B cell (primary cell): ENCODE measurements around the gene PLCB3. TPM values are rescaled to one million over a fixed set of nuclear protein-coding genes. Genes with fewer than 3 reads are reported as not detected.

Experiments used
- ATAC-seq: fragments of 200-7000 bp; cut with Tn5 transposase; one replicate; pipeline ENCODE4 v1.10.0; 2021; ENCODE audit warnings: low read depth, mild to moderate bottlenecking, moderate number of reproducible peaks, moderate library complexity
- CTCF ChIA-PET: fragments of 350-600 bp; sonication (Branson Sonifier 250); formaldehyde crosslinking; loops from one replicate; lab custom pipeline; 2021; ENCODE audit warnings: antibody characterized with exemption, inconsistent platforms; lab: Charles Lee
- POLR2A ChIA-PET: fragments of 350-600 bp; sonication (Branson Sonifier 250); formaldehyde crosslinking; loops from one replicate; lab custom pipeline; 2021; ENCODE audit warnings: antibody characterized with exemption; lab: Charles Lee
- DNase-seq: peaks from one replicate; pipeline ENCODE4 v3.0.0; 2013
- H2AFZ ChIP-seq: 2 replicates; pipeline ENCODE4 v1.6.1; 2012; ENCODE audit warnings: mild to moderate bottlenecking, low read depth, low read length; ENCODE audit not compliant: insufficient read depth, poor library complexity, severe bottlenecking
- H3K27ac ChIP-seq, 2 donors: 1 replicate in 1 of 2; 2 replicates in 1 of 2; pipeline ENCODE4 v1.5.1; 2012 to 2013; ENCODE audit warnings: low read length in 2 of 2, mild to moderate bottlenecking in 2 of 2, moderate library complexity in 1 of 2
- H3K27me3 ChIP-seq, 4 experiments: fragments of 200-600 bp in 1 of 4; sonication (generic) in 1 of 4; replicated peaks in 1 of 4; 1 replicate in 2 of 4; 2 replicates in 2 of 4; pipeline versions ENCODE4 v1.6.1 to v1.7.0; 2013 to 2016; ENCODE audit warnings: low read length in 3 of 4, mild to moderate bottlenecking in 2 of 4, mixed read lengths in 1 of 4, moderate library complexity in 1 of 4; ENCODE audit not compliant: insufficient read depth in 4 of 4, control insufficient read depth in 3 of 4; ENCODE audit errors: control extremely low read depth in 1 of 4
- H3K36me3 ChIP-seq, 2 experiments: replicated peaks in 1 of 2; 1 replicate in 1 of 2; 2 replicates in 1 of 2; pipeline versions ENCODE4 v1.6.1 to v1.7.1; 2013; ENCODE audit warnings: low read length in 1 of 2; ENCODE audit not compliant: insufficient read depth in 2 of 2, control insufficient read depth in 1 of 2; ENCODE audit errors: control extremely low read depth in 1 of 2, extremely low read depth in 1 of 2
- H3K4me1 ChIP-seq, 2 donors: fragments of 200-600 bp in 1 of 2; sonication (generic) in 1 of 2; 1 replicate in 1 of 2; 2 replicates in 1 of 2; pipeline versions ENCODE4 v1.5.1 to v1.6.1; 2013 to 2017; ENCODE audit warnings: low read length in 2 of 2; ENCODE audit not compliant: control insufficient read depth in 2 of 2, insufficient read depth in 2 of 2
- H3K4me2 ChIP-seq: replicated peaks from 2 replicates; pipeline ENCODE3; 2012; ENCODE audit warnings: mild to moderate bottlenecking, low read depth, low read length; ENCODE audit not compliant: poor library complexity, severe bottlenecking
- H3K4me3 ChIP-seq, 5 experiments: fragments of 200-600 bp in 1 of 5; sonication (generic) in 1 of 5; 1 replicate in 3 of 5; 2 replicates in 2 of 5; pipeline versions ENCODE4 v1.5.1 to v1.7.0; 2011 to 2016; ENCODE audit warnings: low read length in 4 of 5, mild to moderate bottlenecking in 4 of 5, low read depth in 2 of 5, control low read depth in 1 of 5, moderate library complexity in 1 of 5; ENCODE audit not compliant: insufficient read depth in 1 of 5; ENCODE audit errors: control extremely low read depth in 1 of 5, extremely low read depth in 1 of 5
- H3K79me2 ChIP-seq: fragments of 200-600 bp; sonication (generic); one replicate; pipeline ENCODE4 v1.6.0; 2016; ENCODE audit warnings: low read length; ENCODE audit not compliant: control insufficient read depth, insufficient read depth
- H3K9ac ChIP-seq: fragments of 200-600 bp; sonication (generic); 2 replicates; pipeline ENCODE4 v1.6.1; 2017; ENCODE audit warnings: mild to moderate bottlenecking, low read length, moderate library complexity
- H3K9me3 ChIP-seq, 3 donors: one replicate each; pipeline versions ENCODE4 v1.6.1 to v1.7.1; 2013; ENCODE audit warnings: low read length in 2 of 3; ENCODE audit not compliant: control insufficient read depth in 2 of 3, insufficient read depth in 1 of 3; ENCODE audit errors: control extremely low read depth in 1 of 3
- H4K20me1 ChIP-seq: 2 replicates; pipeline ENCODE4 v1.6.0; 2012; ENCODE audit warnings: mild to moderate bottlenecking, low read length; ENCODE audit not compliant: insufficient read depth, control insufficient read depth, poor library complexity, severe bottlenecking
- H3K27ac Mint-ChIP-seq: one replicate; pipeline ENCODE4 v1.8.0; 2021; ENCODE audit warnings: mixed read lengths
- H3K27me3 Mint-ChIP-seq: one replicate; pipeline ENCODE4 v1.8.0; 2021; ENCODE audit warnings: mixed read lengths
- H3K4me1 Mint-ChIP-seq: one replicate; pipeline ENCODE4 v1.8.0; 2021; ENCODE audit warnings: mixed read lengths
- H3K4me3 Mint-ChIP-seq: one replicate; pipeline ENCODE4 v1.8.0; 2021; ENCODE audit warnings: mixed read lengths
- H3K9me3 Mint-ChIP-seq: one replicate; pipeline ENCODE4 v1.8.0; 2022; ENCODE audit warnings: mixed read lengths; ENCODE audit not compliant: insufficient read depth
- EZH2 ChIP-seq: IDR thresholded peaks from 2 replicates; pipeline ENCODE4 v1.6.1; 2012; ENCODE audit warnings: borderline replicate concordance, low read depth, mild to moderate bottlenecking, moderate library complexity, low read length; ENCODE audit not compliant: insufficient read depth, poor library complexity, severe bottlenecking
- WGBS: methylation state at CpG from one replicate; pipeline ENCODE4 v1.1.5; 2013; ENCODE audit warnings: missing lambda C conversion rate; ENCODE audit not compliant: insufficient coverage; 5-methylcytosine and 5-hydroxymethylcytosine counted together
- intact Hi-C: fragments of 100-400 bp; cut with micrococcal nuclease; formaldehyde crosslinking; loops from one replicate; pipeline ENCODE4 v1.10.0; 2022
- polyA plus RNA-seq: library from polyadenylated mRNA; depleted of rRNA; stranded (reverse); fragments of >200 nt; gene quantifications from 2 replicates; pipeline ENCODE4 v1.2.3, GENCODE V29; 2012
- total RNA-seq, 2 donors: library from RNA; stranded (reverse); fragments of 120-200 nt in 1 of 2; gene quantifications; 1 replicate in 1 of 2; 2 replicates in 1 of 2; pipeline versions ENCODE4 v1.2.3 to v1.2.4, GENCODE V29; 2013 to 2022
- TF ChIP-seq, protein P1 (sequence below): fragments of 200-600 bp; IDR thresholded peaks from one replicate; pipeline ENCODE4 v1.8.0; 2022; ENCODE audit warnings: antibody characterized with exemption, mild to moderate bottlenecking

PLCB3 gene
- total and polyA plus RNA-seq, 2 donors (not counting 1 experiment from before 2014, with no cell fraction given): 3.0 to 8.1 TPM

DNA sequence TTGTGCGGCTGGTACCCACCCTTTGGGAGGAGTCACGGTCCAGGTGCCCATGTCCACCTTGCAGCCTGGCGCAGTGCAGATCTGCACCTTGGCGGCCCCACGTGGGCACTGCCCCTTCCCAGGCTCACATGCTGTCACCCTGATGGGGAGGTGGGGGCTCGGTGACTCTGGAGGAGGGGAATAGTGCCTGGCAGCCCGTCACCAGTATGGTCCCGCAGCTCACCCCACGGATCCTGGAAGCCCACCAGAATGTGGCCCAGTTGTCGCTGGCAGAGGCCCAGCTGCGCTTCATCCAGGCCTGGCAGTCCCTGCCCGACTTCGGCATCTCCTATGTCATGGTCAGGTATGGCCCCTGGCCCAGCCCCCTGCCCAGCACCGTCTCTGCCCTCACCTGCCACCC, 30.5 kb upstream of the PLCB3 start:
- Histone ChIP-seq H4K20me1 (peaks cover 30% of the 10 kb centered on the region), H3K4me2 (no peak overlapping the region), H3K9me3 (no peaks in the 10 kb centered on the region), H3K4me1 (peaks cover 8 to 13% of the 10 kb centered on the region in 2 donors), H3K27me3 (no peaks in the 10 kb centered on the region), H3K79me2 (peaks cover 30% of the 10 kb centered on the region), H3K9ac (no peak overlapping the region), H3K4me3 (no peak overlapping the region), H3K27ac (no peak overlapping the region), H3K36me3 (peaks cover 0 to 56% of the 10 kb centered on the region in 2 experiments), H2AFZ (no peak overlapping the region)
- Mint-ChIP-seq H3K4me1 (peaks cover 15% of the 10 kb centered on the region), H3K9me3 (no peaks in the 10 kb centered on the region), H3K27me3 (no peaks in the 10 kb centered on the region), H3K4me3 (no peak overlapping the region), H3K27ac (no peak overlapping the region)
- DNase-seq: no peak
- ATAC-seq: no peak
- ChIA-PET POLR2A (no interaction called here), CTCF (interaction anchor here (1.0 kb wide), 1 partner anchor 30 kb away, joined by 3 read pairs; the partner anchor contains the start of gene PLCB3)
- 97% methylated on average over 14 of the region's 14 CpGs for WGBS
- intact Hi-C loops: no loop called here
- TF ChIP-seq, protein P1, sequence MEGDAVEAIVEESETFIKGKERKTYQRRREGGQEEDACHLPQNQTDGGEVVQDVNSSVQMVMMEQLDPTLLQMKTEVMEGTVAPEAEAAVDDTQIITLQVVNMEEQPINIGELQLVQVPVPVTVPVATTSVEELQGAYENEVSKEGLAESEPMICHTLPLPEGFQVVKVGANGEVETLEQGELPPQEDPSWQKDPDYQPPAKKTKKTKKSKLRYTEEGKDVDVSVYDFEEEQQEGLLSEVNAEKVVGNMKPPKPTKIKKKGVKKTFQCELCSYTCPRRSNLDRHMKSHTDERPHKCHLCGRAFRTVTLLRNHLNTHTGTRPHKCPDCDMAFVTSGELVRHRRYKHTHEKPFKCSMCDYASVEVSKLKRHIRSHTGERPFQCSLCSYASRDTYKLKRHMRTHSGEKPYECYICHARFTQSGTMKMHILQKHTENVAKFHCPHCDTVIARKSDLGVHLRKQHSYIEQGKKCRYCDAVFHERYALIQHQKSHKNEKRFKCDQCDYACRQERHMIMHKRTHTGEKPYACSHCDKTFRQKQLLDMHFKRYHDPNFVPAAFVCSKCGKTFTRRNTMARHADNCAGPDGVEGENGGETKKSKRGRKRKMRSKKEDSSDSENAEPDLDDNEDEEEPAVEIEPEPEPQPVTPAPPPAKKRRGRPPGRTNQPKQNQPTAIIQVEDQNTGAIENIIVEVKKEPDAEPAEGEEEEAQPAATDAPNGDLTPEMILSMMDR: no peak
- no peak for TF ChIP-seq EZH2

DNA sequence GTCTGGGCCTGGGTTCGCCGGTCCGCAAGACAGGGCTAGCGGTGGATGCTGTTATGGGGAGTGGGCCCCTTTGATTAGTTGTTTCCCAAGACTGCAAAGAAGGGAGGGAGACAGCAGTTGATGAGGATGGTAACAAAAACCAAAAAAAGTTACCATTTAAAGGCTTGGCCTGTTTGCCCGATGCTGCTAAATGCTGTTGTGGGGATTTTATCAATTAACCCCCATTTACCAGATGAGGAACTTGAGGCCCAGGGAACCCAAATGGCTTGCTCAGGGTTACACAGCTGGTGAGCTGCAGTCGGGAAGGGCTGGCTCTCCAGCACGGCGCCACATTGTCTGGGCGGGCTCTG, 28.7 kb upstream of the PLCB3 start:
- H3K9me3 Mint-ChIP-seq: no peaks in the 10 kb centered on the region
- Histone ChIP-seq H3K4me3 (no peak overlapping the region), H3K27me3 (no peaks in the 10 kb centered on the region), H3K36me3 (peaks cover 0 to 52% of the 10 kb centered on the region in 2 experiments), H3K4me1 (peaks cover 16 to 27% of the 10 kb centered on the region in 2 donors), H2AFZ (no peak overlapping the region), H3K27ac (no peak overlapping the region), H3K79me2 (peaks cover 40% of the 10 kb centered on the region), H4K20me1 (peaks cover 30% of the 10 kb centered on the region), H3K4me2 (no peak overlapping the region), H3K9ac (no peak overlapping the region), H3K9me3 (no peaks in the 10 kb centered on the region)
- DNase-seq (no peak), ATAC-seq (no peak)
- H3K4me3 Mint-ChIP-seq: no peak overlapping the region
- WGBS: 91% methylated on average over 9 of the region's 9 CpGs
- TF ChIP-seq, protein P1: no peak
- TF ChIP-seq EZH2: no peak
- ChIA-PET CTCF (interaction anchor here (1.0 to 5.2 kb wide), 2 partner anchors 16 to 33 kb away, joined by 3 to 70 read pairs; partner anchors contain the start of gene FERMT3), POLR2A (interaction anchor here (0.8 to 6.3 kb wide), 4 partner anchors 10 to 27 kb away, joined by 3 to 78 read pairs (median 4); partner anchors contain the start of gene FERMT3)
- no peaks in the 10 kb centered on the region for H3K27me3 Mint-ChIP-seq
- peaks cover 23% of the 10 kb centered on the region for H3K4me1 Mint-ChIP-seq
- H3K27ac Mint-ChIP-seq: no peak overlapping the region
- intact Hi-C loops: no loop called here
